HEK293T (cell line): Measurements from ENCODE around the gene NCCRP1.

Experiments used
- ARNT ChIP-seq: fragments of 450-650 bp; IDR thresholded peaks from 2 replicates; pipeline ENCODE4 v1.6.1; 2017; ENCODE audit warnings: mild to moderate bottlenecking
- BHLHE40 ChIP-seq: fragments of 450-650 bp; IDR thresholded peaks from 2 replicates; pipeline ENCODE4 v1.6.1; 2016; ENCODE audit warnings: mild to moderate bottlenecking, moderate library complexity, borderline replicate concordance
- ELF4 ChIP-seq: fragments of 450-650 bp; IDR thresholded peaks from 2 replicates; pipeline ENCODE4 v1.6.1; 2017; ENCODE audit warnings: antibody characterized with exemption
- HDGF ChIP-seq: fragments of 450-650 bp; IDR thresholded peaks from 2 replicates; pipeline ENCODE4 v1.6.1; 2017; ENCODE audit warnings: antibody characterized with exemption, borderline replicate concordance
- L3MBTL2 ChIP-seq: fragments of 450-650 bp; conservative IDR thresholded peaks from 2 replicates; pipeline ENCODE4 v1.6.1; 2016; ENCODE audit warnings: mild to moderate bottlenecking
- NFRKB ChIP-seq: fragments of 450-650 bp; IDR thresholded peaks from 2 replicates; pipeline ENCODE4 v1.6.1; 2016; ENCODE audit warnings: mild to moderate bottlenecking, moderate library complexity
- PKNOX1 ChIP-seq: fragments of 450-650 bp; IDR thresholded peaks from 2 replicates; pipeline ENCODE4 v1.6.1; 2016
- SP1 ChIP-seq: fragments of 450-650 bp; IDR thresholded peaks from 2 replicates; pipeline ENCODE4 v1.6.1; 2017
- TARDBP ChIP-seq: fragments of 450-650 bp; IDR thresholded peaks from 2 replicates; pipeline ENCODE4 v1.6.1; 2016
- ZNF384 ChIP-seq: fragments of 450-650 bp; IDR thresholded peaks from 2 replicates; pipeline ENCODE4 v1.6.1; 2016

- TF ChIP-seq SP1: no peak
- TF ChIP-seq TARDBP: no peak
- TF ChIP-seq ARNT: no peak
- TF ChIP-seq HDGF: no peak
- no peak for TF ChIP-seq L3MBTL2
- no peak for TF ChIP-seq ELF4
- no peak for TF ChIP-seq BHLHE40
- TF ChIP-seq ZNF384: no peak
- TF ChIP-seq PKNOX1: no peak
- no peak for TF ChIP-seq NFRKB
Observed at GRCh38 chr19:39148939-39149529, 47.7 kb upstream of the NCCRP1 start.
